T-helper 2 cell treated with Interferon-gamma antibody and Interleukin-4, amounts not matched to agents 100 ng/mL and 5 ng/mL, for 36 hours (primary cell): Measurements from ENCODE around the gene SETD2. TPM values are rescaled to one million over a fixed set of nuclear protein-coding genes. Genes with fewer than 3 reads are reported as not detected.

Experiments
- intact Hi-C: fragments of 100-400 bp; cut with micrococcal nuclease; formaldehyde crosslinking; loops from one replicate; pipeline ENCODE4 v1.15.1; 2023
- total RNA-seq: library from RNA; stranded (reverse); gene quantifications from 2 replicates; pipeline ENCODE4 v1.2.3, GENCODE V29; 2022

SETD2 gene
- total RNA-seq, 1 donor from 2014 or later: 46.2 TPM

GRCh38 chr3:47010910-47011309, 153.0 kb downstream of the SETD2 start:
- intact Hi-C loops: no loop called here

DNA sequence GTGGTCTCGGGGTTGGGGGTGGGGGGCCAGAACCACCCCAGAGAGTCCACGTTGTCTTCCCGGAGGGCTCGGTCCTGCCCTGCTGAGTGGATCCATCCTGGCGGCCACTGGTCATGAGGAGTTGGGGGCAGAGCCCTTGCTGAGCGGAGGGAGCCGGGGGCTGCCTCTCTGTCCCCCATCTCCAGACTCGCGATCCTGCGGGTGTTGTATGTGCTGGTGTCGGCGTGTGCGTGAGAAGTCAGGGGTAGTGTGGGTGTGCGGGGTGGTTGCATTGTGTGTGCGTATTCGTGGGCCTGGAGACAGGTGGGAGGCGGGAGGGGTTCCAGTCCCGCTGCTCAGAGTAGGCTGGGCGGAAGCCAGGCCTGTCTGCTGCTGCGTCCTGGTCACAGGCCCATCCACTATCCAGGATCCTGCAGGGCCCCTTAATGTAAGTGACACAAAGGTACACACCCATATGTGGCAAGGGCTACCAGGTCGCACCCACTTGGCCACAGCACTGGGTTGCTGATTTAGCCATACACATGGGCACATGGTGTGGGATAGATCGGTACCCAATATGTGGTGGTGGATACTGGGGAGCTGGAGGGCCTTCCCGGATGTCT, 153.7 kb downstream of the SETD2 start:
- intact Hi-C loops: no loop called here

DNA sequence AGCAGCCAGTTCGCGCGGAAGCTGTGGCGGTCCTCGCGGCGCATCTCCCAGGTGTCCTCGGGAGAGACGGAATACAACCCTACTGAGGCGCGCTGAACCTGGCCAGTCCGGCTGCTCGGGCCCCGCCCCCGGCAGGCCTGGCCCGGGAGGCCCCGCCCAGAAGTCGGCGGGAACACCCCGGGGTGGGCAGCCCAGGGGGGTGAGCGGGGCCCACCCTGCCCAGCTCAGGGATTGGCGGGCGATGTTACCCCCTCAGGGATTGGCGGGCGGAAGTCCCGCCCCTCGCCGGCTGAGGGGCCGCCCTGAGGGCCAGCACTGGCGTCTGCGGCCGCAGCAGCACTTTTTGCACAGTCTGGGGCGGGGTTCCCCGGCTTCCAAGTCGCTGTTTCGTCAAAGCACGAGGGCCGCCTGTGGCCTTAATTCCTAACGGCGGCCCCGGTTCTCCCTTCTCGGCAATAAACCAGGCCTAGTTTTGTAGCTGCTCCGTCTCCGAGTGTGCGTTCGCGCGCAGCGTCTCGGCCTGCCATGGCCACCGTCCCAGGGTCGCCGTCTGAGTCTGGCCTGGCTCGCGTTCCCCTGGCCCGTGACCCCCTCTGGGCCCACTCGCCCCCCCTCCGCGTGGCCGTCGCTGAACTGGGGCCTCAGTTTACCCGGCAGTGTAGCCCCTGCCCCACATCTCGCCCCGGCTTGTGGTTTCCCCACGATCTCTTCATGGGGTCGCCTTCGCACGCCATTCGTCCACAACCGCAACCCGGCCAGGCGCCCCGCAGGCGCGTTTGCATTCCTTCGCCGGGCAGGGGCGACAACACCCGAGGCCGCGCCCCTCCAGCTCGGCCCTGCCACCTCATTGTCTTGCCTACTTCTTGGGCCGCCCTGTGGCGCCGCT, 154.4 kb downstream of the SETD2 start:
- intact Hi-C loops: no loop called here

- intact Hi-C loops: no loop called here
Measured at GRCh38 chr3:47008851-47009224, 155.1 kb downstream of the SETD2 start.

- intact Hi-C loops: no loop called here
Measured at GRCh38 chr3:47008234-47008796, 155.6 kb downstream of the SETD2 start.

DNA sequence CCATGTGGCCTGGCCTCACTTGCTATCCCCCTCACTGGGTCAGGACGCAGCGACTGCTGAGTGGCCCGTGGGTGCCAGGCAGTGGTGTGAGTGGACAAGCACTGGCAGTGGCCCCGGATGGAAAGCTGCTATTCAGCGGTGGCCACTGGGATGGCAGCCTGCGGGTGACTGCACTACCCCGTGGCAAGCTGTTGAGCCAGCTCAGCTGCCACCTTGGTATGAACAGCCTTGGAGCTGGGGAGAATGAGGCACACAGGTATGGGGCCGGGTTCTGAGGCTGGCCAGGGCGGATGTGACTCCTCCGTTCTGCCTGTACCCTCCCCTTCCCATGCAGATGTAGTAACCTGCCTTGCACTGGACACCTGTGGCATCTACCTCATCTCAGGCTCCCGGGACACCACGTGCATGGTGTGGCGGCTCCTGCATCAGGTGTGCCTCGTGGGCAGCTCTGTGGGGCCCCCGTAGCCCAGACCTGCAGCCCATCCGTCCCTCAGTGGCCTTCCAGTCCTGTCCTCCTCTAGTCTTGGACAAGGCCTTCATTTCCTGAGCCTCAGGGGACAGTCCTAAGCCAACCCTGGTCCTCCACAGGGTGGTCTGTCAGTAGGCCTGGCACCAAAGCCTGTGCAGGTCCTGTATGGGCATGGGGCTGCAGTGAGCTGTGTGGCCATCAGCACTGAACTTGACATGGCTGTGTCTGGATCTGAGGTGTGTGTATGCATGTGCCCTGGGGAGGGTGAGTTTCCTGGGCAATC, 156.3 kb downstream of the SETD2 start:
- intact Hi-C loops: no loop called here

DNA sequence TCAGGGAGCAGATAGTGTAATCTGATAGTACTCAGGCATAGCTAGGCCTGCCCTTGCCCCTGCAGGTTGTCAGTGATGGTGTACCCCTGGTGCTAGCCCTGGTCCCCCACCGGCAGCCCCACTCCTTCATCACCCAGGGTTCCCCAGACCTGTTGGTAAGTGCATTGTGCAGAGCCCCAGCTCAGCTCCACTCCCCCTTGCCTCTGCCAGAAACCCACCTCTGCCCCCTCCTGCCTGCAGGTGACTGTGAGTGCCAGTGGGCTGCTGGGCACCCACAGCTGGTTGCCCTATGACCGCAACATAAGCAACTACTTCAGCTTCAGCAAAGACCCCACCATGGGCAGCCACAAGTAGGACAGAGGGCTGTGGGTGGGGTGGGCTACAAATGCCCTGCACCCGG, 156.9 kb downstream of the SETD2 start:
- intact Hi-C loops: no loop called here

- intact Hi-C loops: no loop called here
Measured at GRCh38 chr3:47006145-47006651, 157.7 kb downstream of the SETD2 start.

GRCh38 chr3:47005212-47006144, 158.4 kb downstream of the SETD2 start:
- intact Hi-C loops: no loop called here

- intact Hi-C loops: no loop called here
Measured at GRCh38 chr3:47004369-47005211, 159.3 kb downstream of the SETD2 start.

DNA sequence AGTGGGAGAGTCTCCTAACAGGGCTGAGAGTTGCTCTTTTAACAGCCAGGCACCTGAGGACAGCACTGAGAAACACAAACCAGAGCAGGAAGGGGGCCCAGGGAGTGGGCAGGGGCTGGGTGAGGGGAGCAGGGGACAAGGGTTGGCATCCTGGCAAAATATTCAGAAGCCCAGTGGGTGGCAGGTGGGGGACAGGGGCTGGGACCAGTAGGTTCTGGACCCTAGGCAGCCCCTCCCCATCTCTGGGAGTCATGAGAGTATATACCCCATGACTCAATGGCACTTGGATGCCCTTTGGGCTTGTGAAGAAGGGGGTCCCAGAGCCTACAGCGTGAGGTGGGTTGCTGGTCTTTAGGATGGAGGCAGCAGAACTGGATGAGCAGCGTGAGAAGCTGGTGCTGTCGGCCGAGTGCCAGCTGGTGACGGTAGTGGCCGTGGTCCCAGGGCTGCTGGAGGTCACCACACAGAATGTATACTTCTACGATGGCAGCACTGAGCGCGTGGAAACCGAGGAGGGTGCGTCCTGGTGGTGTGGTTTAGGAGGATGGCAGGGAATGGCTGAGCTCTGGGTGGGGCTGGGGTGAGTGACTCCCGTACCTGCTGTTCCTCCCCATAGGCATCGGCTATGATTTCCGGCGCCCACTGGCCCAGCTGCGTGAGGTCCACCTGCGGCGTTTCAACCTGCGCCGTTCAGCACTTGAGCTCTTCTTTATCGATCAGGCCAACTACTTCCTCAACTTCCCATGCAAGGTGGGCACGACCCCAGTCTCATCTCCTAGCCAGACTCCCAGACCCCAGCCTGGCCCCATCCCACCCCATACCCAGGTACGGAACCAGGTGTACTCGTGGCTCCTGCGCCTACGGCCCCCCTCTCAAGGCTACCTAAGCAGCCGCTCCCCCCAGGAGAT, 160.2 kb downstream of the SETD2 start:
- intact Hi-C loops: no loop called here

DNA sequence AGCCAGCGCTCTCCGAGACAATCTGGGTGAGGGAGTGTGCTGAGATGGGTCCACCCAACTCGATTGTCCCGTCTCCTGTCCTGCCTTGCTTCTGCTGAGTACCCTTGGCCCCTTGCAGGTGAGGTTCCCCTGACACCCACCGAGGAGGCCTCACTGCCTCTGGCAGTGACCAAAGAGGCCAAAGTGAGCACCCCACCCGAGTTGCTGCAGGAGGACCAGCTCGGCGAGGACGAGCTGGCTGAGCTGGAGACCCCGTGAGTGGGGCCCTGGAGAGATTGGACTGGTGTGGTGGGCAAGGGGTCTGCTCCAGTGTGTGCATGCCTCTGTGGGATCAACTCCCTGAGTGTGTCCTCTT, 160.9 kb downstream of the SETD2 start:
- intact Hi-C loops: no loop called here

GRCh38 chr3:47002171-47003055, 161.5 kb downstream of the SETD2 start:
- intact Hi-C loops: no loop called here

- intact Hi-C loops: no loop called here
Measured at GRCh38 chr3:47001731-47002170, 162.2 kb downstream of the SETD2 start.

DNA sequence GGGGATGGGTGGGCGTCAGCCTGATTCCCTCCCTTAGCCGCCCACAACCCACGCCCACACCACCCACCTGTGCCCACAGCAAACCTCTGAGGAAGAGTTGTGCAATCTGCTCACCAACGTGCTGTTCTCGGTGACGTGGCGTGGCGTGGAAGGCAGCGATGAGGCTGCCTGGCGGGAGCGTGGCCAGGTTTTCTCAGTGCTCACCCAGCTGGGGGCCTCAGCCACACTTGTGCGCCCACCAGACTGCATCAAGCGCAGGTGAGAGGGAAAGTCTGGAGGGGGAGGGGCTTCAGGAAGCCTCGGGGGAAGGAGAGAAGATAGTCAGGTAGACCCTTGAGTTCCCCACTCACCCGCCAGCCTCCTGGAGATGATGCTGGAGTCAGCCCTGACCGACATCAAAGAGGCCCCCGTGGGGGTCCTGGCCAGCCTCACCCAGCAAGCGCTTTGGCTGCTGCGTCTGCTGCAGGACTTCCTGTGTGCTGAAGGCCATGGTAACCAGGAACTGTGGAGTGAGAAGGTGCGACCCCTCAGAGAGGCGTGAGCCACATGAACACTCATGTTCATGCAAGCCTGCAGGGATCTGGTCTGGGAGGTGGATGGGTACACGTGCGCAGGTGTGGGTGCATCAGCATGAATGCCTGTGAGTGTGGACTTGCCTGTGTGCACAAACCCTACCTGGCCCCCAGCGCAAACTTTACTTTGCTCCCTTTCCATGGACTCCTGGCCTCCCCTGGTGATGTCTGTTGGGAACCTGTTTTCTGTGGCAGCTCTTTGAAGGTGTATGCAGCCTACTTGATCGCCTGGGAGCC, 162.8 kb downstream of the SETD2 start:
- intact Hi-C loops: no loop called here

- intact Hi-C loops: no loop called here
Measured at GRCh38 chr3:47000198-47000815, 163.6 kb downstream of the SETD2 start.
